T-helper 22 cell (primary cell): ENCODE measurements around the gene C9orf50.
"Not testable (repeated sequence)": the region's sequence is repeated elsewhere in the genome, so short reads cannot be mapped to it uniquely, and the experiment has no call there.

ENCODE experiments used
- DNase-seq: peaks from one replicate; pipeline ENCODE4 v3.0.0-alpha.2; 2020; ENCODE audit warnings: low read depth

The C9orf50 gene

DNA sequence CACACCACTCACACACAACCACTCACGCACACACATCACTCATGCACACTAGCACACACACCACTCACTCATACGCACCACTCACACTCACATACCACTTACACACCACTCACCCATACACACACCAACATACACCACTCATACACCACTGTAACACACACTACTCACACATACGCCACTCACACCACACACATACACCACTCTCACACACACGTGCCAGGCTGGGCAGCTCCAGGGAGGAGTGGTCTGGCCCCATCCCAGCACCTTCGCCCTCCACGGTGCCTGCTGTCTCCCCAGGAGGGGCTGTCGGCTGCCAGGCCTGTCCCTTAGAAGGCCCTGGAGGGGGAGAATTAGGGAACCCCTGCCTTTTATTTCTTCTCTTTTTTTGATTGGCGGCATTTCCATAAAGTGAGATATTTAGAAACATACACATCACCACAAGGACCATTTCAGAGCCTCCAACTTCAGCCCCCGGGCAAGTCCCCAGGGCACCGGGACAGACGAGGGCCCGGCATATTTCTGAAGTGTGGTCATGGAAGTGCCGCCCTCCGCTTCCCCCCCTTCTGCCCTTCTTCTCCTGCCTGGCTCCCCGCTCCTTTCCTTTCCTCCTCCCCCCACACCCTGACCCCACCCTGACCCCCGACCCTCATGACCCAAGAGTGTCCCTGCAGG lies 27.3 kb upstream of the C9orf50 start:
- no peak for DNase-seq

- no peak for DNase-seq
These were observed 26.7 kb upstream of the C9orf50 start for GRCh38 chr9:129647635-129648034.

- no peak for DNase-seq
These were observed 25.8 kb upstream of the C9orf50 start for GRCh38 chr9:129646654-129647053.

- no peak for DNase-seq
These were observed 25.4 kb upstream of the C9orf50 start for GRCh38 chr9:129646252-129646651.

- DNase-seq = no peak
These were observed 24.0 kb upstream of the C9orf50 start for GRCh38 chr9:129644902-129645301.

- DNase-seq = no peak
These were observed 23.5 kb upstream of the C9orf50 start for GRCh38 chr9:129644365-129644764.

DNA sequence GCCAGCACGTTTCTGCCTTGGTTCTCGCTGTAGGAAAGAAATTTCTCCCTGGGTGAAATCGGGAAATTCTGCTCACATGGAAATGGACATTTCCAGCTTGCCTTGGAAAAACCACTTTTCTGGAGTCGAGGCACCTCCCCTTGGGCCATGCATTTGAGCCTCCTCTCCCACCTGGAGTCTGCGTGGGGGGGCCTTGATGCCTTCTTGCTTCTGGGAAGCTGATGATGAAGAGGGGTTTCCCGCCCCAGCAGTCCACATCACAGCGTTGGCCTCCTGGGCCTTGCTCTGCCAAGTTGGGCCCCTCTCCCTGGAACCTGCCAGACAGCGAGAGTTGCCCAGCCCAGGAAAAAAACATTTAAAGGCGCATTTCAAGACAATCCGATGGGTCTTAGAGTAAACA lies 22.8 kb upstream of the C9orf50 start:
- DNase-seq = no peak

GRCh38 chr9:129641750-129642585 lies 21.1 kb upstream of the C9orf50 start, which contains the start of gene ASB6:
TSS of gene ASB6 (minus strand) at chr9:129642151. CDS start at chr9:129641999, 152 bp downstream.
- peak; percentile 81 for DNase-seq

DNA sequence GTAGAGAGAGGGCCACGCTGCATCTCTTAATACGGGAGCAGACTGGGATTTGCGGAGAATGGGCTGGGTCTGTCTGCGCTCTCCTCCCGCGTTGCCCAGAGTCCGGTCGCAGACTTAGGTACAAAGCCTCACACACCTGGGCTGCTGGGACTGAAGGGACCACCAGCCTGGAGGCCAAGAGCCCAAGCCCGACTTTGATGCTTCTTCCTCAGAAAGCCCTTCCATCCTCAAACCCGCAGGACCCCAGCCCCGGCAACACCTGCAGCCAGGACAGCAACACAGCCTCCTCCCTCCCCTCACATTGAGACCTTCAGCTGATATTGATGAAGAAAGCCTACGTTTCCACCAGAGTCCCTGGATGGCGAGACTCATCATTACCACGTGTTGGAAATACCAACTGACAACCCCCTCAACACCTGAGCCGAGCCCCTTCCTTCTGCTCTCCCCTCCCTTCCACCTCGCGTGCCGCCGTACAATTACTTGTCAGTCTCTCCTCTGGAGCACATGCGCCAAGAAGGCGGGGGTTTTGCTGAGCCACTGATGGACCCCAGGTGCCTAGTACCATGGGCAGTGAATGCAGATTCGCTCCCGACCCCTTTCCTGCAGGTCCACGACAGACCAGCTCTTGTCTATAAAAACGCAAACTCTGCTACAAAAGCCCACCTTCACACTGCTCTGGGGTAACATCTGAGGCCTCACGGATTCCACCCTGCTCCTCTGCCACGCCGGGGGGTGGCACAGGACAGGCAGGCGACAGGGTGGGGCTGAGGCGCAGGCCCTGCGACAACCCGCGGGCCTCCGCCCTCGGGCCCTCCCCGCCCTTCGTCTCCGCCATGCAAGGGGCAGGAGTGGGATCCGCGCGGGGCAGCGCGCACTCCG lies 20.2 kb upstream of the C9orf50 start:
- DNase-seq = no peak

- no peak for DNase-seq
These were observed 19.4 kb upstream of the C9orf50 start for GRCh38 chr9:129640086-129640870.

GRCh38 chr9:129639756-129640085 lies 18.8 kb upstream of the C9orf50 start:
- no peak for DNase-seq

DNA sequence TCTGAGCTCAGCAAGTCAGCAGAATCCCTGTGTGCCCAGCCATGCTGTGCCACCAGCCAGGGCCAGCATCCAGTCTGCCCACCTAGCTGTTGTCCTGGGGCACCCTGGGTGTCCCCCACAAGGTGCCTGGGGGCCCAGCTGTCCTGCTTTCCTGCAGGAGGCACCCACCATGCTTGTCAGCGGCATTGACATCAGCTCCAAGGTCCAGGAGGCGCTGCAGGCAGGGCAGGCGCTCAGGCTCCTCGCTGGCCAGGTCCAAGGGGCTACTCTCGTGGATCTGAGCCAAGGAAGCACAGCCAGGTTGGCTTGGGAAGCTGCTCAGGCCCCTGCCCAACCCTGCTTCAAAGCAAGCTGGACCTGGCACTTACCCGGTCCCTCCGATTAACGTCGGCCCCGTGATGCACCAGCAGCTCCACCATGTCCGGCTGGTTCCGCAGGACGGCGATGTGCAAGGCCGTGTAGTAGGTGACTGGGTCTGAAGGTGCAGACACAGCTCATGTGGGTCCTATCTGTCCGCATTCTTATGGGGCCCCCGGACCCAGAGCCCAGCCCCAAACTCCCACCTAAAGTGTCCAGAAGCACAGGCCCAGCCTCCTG lies 18.2 kb upstream of the C9orf50 start:
- no peak for DNase-seq

- no peak for DNase-seq
These were observed 17.0 kb upstream of the C9orf50 start for GRCh38 chr9:129637673-129638439.

GRCh38 chr9:129637102-129637501 lies 16.2 kb upstream of the C9orf50 start:
- no peak for DNase-seq

DNA sequence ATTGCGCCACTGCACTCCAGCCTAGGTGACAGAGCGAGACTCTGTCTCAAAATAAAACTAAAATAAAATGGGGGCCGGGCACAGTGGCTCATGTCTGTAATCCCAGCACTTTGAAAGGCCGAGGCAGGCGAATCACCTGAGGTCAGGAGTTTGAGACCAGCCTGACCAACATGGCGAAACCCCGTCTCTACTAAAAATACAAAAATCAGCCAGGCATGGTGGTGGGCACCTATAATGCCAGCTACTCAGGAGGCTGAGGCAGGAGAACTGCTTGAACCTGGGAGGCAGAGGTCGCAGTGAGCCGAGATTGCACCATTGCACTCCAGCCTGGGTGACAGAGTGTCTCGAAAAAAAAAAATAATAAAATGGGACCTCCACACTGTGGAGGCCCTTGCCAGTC lies 15.4 kb upstream of the C9orf50 start:
- DNase-seq = not testable (repeated sequence)

DNA sequence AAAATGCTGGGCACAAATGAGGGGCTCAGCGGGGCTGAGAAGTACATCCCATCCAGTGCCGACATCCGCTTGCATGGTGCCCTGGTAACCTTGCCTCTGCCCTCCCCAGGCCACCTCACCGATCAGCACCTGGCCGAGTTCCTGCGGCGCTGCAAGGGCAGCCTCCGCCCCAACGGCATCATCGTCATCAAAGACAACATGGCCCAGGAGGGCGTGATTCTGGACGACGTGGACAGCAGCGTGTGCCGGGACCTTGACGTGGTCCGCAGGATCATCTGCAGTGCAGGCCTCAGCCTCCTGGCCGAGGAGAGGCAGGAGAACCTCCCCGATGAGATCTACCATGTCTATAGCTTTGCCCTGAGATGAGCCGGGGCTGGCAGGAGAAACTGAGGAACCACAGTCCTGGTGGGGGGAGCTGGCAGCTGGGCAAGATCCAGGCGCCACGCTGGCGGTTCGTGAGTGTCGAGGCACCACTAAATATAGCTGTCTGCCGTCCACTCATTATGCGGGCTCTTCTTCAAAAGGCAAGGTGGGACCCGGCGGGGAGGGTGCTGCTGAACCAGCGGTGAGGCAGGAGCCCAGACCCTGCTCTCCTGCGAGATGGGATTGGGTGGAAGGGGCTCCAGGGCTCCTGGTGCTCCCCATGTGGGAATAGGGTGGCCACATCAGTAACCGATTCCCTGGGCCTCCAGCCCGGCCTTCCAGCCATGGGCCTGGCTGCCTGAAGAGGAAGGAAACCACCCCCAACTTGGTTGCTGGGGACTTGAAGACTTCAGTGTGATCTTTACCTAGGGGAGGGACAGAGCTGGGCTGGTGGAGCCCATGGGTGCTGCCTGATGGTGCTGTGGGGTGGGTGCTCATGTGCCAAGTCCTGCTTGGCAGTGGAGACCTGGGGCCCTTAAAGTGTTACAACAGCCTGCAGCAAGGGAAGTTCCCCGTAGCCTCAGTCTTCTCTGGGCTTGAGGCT lies 14.5 kb upstream of the C9orf50 start:
- DNase-seq = no peak

DNA sequence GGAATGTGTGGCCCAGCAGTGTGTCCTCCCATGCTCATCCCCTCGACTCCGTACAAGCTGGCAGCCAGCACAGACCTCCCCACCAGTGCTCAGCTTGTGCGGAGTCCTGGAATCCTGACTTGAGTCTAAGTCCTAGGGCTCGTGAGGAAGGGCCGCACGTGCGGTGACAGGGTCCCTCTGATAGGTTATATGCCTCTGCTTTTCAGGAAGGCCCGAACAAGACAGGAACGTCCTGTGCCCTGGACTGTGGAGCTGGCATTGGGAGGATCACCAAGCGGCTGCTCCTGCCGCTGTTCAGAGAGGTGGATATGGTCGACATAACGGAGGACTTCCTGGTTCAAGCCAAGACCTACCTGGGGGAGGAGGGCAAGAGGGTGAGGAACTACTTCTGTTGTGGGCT lies 12.9 kb upstream of the C9orf50 start:
- no peak for DNase-seq

GRCh38 chr9:129633207-129633606 lies 12.3 kb upstream of the C9orf50 start:
- DNase-seq = no peak

GRCh38 chr9:129632460-129632859 lies 11.6 kb upstream of the C9orf50 start:
- no peak for DNase-seq
